ENCODE data around the gene IL16. TPM values are rescaled to one million over a fixed set of nuclear protein-coding genes. Genes with fewer than 3 reads are reported as not detected.
A peak's percentile ranks its signal among the peaks of the same experiment; 100 is the strongest.

IL16 gene
- total RNA-seq, 6 experiments from 2014 or later = 2.0 to 6.8 (median 3.2) TPM

DNA sequence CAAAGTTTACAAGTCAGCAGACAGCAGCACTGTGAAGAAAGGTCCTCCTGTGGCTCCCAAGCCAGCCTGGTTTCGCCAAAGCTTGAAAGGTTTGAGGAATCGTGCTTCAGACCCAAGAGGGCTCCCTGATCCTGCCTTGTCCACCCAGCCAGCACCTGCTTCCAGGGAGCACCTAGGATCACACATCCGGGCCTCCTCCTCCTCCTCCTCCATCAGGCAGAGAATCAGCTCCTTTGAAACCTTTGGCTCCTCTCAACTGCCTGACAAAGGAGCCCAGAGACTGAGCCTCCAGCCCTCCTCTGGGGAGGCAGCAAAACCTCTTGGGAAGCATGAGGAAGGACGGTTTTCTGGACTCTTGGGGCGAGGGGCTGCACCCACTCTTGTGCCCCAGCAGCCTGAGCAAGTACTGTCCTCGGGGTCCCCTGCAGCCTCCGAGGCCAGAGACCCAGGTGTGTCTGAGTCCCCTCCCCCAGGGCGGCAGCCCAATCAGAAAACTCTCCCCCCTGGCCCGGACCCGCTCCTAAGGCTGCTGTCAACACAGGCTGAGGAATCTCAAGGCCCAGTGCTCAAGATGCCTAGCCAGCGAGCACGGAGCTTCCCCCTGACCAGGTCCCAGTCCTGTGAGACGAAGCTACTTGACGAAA, 103.1 kb downstream of the IL16 start:
- DNase-seq = no peak
- Histone ChIP-seq H3K27ac (peak overlapping the region in 2 of 3 donors; percentile 16 to 64), H3K4me3 (peak overlapping the region; percentile 0 to 43 (median 14)), H3K4me1 (peaks cover 0 to 27% (median 7%) of the 10 kb centered on the region in 4 donors), H3K9me3 (no peaks in the 10 kb centered on the region), H3K36me3 (peaks cover 0 to 7% (median 0%) of the 10 kb centered on the region in 4 donors), H3K27me3 (no peaks in the 10 kb centered on the region)
- no peak for TF ChIP-seq POLR2A (IDR thresholded peaks at IDR 0.05)
- TF ChIP-seq, protein P1, sequence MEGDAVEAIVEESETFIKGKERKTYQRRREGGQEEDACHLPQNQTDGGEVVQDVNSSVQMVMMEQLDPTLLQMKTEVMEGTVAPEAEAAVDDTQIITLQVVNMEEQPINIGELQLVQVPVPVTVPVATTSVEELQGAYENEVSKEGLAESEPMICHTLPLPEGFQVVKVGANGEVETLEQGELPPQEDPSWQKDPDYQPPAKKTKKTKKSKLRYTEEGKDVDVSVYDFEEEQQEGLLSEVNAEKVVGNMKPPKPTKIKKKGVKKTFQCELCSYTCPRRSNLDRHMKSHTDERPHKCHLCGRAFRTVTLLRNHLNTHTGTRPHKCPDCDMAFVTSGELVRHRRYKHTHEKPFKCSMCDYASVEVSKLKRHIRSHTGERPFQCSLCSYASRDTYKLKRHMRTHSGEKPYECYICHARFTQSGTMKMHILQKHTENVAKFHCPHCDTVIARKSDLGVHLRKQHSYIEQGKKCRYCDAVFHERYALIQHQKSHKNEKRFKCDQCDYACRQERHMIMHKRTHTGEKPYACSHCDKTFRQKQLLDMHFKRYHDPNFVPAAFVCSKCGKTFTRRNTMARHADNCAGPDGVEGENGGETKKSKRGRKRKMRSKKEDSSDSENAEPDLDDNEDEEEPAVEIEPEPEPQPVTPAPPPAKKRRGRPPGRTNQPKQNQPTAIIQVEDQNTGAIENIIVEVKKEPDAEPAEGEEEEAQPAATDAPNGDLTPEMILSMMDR (IDR thresholded peaks at IDR 0.05) = no peak
- no peak for ATAC-seq
- WGBS (ENCODE audit: insufficient coverage, low coverage, low lambda C conversion rate, missing lambda C conversion rate) = 69% methylated on average over 6 of the region's 14 CpGs
- intact Hi-C loops (cut with DNase I) = no loop called here

DNA sequence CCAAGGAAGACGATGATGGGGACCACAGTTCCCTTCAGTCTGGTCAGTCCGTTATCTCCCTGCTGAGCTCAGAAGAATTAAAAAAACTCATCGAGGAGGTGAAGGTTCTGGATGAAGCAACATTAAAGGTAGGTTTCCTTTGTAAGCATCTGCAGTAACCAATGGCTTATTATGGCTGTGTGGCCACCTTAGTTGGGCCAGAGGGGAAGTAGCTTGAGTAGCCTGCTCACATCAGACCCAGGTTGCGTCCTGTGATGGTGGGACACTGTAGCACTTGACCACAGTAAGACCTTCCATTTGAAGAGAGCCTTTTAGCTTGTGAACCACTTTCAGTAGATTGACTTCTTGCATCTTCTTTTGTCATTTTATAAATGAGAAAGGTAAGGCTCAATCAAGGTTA, 104.7 kb downstream of the IL16 start:
- Histone ChIP-seq H3K27me3 (no peaks in the 10 kb centered on the region), H3K36me3 (peaks cover 0 to 19% (median under 1%) of the 10 kb centered on the region in 4 donors), H3K4me3 (no peak overlapping the region), H3K9me3 (no peaks in the 10 kb centered on the region), H3K4me1 (peaks cover 0 to 27% (median 7%) of the 10 kb centered on the region in 4 donors), H3K27ac (peak overlapping the region in 2 of 3 donors; percentile 38 to 62)
- TF ChIP-seq, protein P1 (IDR thresholded peaks at IDR 0.05) = no peak
- no peak for TF ChIP-seq POLR2A (IDR thresholded peaks at IDR 0.05)
- DNase-seq (no peak), ATAC-seq (no peak)
- WGBS (ENCODE audit: insufficient coverage, low coverage, low lambda C conversion rate, missing lambda C conversion rate) = 66% methylated on average over 4 of the region's 4 CpGs
- intact Hi-C loops (cut with DNase I) = no loop called here

DNA sequence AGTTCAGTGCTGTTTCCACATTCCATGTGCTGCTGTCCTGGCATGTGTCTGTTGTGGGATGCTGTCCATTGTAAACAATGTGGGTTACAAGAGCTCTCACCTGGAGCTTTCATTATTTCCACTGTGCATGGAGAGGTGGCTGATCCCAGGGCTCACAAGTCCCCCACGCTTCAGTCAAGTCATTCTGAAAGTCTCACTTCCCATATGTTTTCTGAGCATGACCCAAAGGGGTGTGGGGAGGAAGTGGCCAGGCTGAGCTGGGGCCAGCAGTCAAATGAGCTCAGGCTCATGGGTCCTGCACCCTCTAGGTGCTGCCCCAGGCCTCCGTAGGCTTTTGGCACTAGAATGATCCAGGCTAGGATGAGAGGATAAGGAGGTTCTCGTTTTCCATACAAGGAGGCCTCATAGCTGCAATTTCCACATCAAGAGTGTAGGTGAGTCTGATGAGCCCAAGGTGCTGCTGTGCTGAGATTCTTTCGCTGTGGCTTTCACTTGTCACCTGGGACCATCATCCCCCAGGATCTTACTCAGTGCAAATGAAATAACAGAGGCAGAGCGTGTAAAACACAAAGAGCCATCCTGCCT, 105.2 kb downstream of the IL16 start:
- peaks cover 0 to 23% (median 3%) of the 10 kb centered on the region in 4 donors for H3K36me3 ChIP-seq
- TF ChIP-seq, protein P1 (IDR thresholded peaks at IDR 0.05) = no peak
- TF ChIP-seq POLR2A (IDR thresholded peaks at IDR 0.05) = no peak
- H3K4me3 ChIP-seq = no peak overlapping the region
- intact Hi-C loops (cut with DNase I) = no loop called here
- peaks cover 0 to 27% (median 7%) of the 10 kb centered on the region in 4 donors for H3K4me1 ChIP-seq
- peak overlapping the region in 2 of 3 donors; percentile 38 to 62 for H3K27ac ChIP-seq
- peak; percentile 59 to 71 (median 69) for ATAC-seq
- H3K9me3 ChIP-seq = no peaks in the 10 kb centered on the region
- peak in 1 of 3 donors; percentile 71 for DNase-seq
- H3K27me3 ChIP-seq = no peaks in the 10 kb centered on the region
- WGBS (ENCODE audit: insufficient coverage, low coverage, low lambda C conversion rate, missing lambda C conversion rate) = 29% methylated on average over 1 of the region's 5 CpGs

DNA sequence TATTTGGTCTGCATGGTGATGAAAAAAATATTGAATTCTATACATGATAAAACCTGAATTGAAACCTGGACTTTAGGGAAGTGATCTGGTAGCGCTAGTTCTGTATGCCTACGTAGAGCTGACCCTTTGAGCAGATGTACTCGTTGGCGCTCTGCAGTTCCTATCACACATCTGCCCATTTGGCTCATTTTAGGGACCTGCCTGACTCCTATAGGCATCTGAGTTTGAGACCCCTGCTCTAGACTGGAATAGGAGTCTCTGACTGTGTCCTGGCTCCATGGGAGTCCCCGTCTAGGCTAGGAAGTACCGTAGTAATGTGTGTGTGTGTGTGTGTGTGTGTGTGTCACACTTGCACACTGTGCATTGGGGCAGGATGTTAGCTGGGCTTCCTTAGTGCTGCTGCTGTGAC, 106.0 kb downstream of the IL16 start:
- H3K4me3 ChIP-seq = no peak overlapping the region
- no peaks in the 10 kb centered on the region for H3K27me3 ChIP-seq
- no peaks in the 10 kb centered on the region for H3K9me3 ChIP-seq
- TF ChIP-seq, protein P1 (IDR thresholded peaks at IDR 0.05) = no peak
- WGBS (ENCODE audit: insufficient coverage, low coverage, low lambda C conversion rate, missing lambda C conversion rate) = 52% methylated on average over 5 of the region's 6 CpGs
- H3K27ac ChIP-seq = peak overlapping the region in 2 of 3 donors; percentile 30 to 62
- H3K4me1 ChIP-seq = peaks cover 0 to 27% (median 7%) of the 10 kb centered on the region in 4 donors
- intact Hi-C loops (cut with DNase I) = no loop called here
- ATAC-seq = peak; percentile 28 to 45 (median 37)
- peak in 1 of 3 donors; percentile 25 for DNase-seq
- peaks cover 0 to 28% (median 4%) of the 10 kb centered on the region in 4 donors for H3K36me3 ChIP-seq
